ENCODE measurements around the gene SLC5A6.

SLC5A6 gene

GRCh38 chr2:27211943-27212625 is at the start of gene SLC5A6, which contains the start of gene ATRAID:
Gene SLC5A6, minus strand, starts transcription at chr2:27212268. Its CDS starts 4,618 bp downstream, at chr2:27207650.
Gene ATRAID, plus strand, starts transcription at chr2:27212041. Its CDS starts 328 bp downstream, at chr2:27212369.
- peak; percentile 91 for DNase-seq

GRCh38 chr2:27261241-27261925 is 49.3 kb upstream of the SLC5A6 start:
- DNase-seq, result no peak

- DNase-seq, result no peak
These were observed 46.0 kb upstream of the SLC5A6 start for GRCh38 chr2:27258051-27258450.

- DNase-seq, result no peak
These were observed 44.9 kb upstream of the SLC5A6 start for GRCh38 chr2:27256855-27257454.

- no peak for DNase-seq
These were observed 43.6 kb upstream of the SLC5A6 start for GRCh38 chr2:27255660-27256059.

GRCh38 chr2:27255187-27255586 is 43.1 kb upstream of the SLC5A6 start:
- DNase-seq, result no peak

- no peak for DNase-seq
These were observed 39.7 kb upstream of the SLC5A6 start for GRCh38 chr2:27251766-27252165.

- DNase-seq, result no peak
These were observed 38.7 kb upstream of the SLC5A6 start for GRCh38 chr2:27250652-27251379.

- DNase-seq, result peak; percentile 60
These were observed 38.0 kb upstream of the SLC5A6 start for GRCh38 chr2:27249891-27250651.

GRCh38 chr2:27249159-27249890 is 37.3 kb upstream of the SLC5A6 start:
- DNase-seq, result no peak

GRCh38 chr2:27247893-27248292 is 35.8 kb upstream of the SLC5A6 start:
- DNase-seq, result no peak

GRCh38 chr2:27245626-27246025 is 33.6 kb upstream of the SLC5A6 start:
- no peak for DNase-seq

- no peak for DNase-seq
These were observed 33.0 kb upstream of the SLC5A6 start for GRCh38 chr2:27245116-27245515.

GRCh38 chr2:27243391-27244130 is 31.5 kb upstream of the SLC5A6 start:
- no peak for DNase-seq

GRCh38 chr2:27242614-27242951 is 30.5 kb upstream of the SLC5A6 start:
- no peak for DNase-seq

- no peak for DNase-seq
These were observed 29.9 kb upstream of the SLC5A6 start for GRCh38 chr2:27241761-27242613.

GRCh38 chr2:27240406-27240805 is 28.3 kb upstream of the SLC5A6 start:
- no peak for DNase-seq

GRCh38 chr2:27238976-27239375 is 26.9 kb upstream of the SLC5A6 start:
- no peak for DNase-seq

- no peak for DNase-seq
These were observed 25.4 kb upstream of the SLC5A6 start for GRCh38 chr2:27237341-27237945.

GRCh38 chr2:27236626-27237025 is 24.6 kb upstream of the SLC5A6 start:
- DNase-seq, result no peak
